ENCODE measurements around the gene ZNF211.
A peak's percentile ranks its signal among the peaks of the same experiment; 100 is the strongest.

The ZNF211 gene

DNA sequence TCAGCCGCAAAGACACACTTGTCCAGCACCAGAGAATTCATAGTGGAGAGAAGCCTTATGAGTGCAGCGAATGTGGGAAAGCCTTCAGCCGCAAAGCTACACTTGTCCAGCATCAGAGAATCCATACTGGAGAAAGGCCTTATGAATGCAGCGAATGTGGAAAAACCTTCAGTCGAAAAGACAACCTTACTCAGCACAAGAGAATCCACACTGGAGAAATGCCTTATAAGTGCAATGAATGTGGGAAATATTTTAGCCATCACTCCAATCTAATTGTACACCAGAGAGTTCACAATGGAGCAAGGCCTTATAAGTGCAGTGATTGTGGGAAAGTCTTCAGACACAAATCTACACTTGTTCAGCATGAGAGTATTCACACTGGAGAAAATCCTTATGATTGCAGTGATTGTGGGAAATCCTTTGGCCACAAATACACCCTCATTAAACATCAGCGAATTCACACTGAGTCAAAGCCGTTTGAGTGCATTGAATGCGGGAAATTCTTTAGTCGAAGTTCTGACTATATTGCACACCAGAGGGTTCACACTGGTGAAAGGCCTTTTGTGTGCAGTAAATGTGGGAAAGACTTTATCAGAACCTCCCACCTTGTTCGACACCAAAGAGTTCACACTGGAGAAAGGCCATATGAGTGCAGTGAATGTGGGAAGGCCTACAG is 12.2 kb upstream of the ZNF211 start:
- no peak for ATAC-seq
- peak; percentile 10; the same call in 1 of the 2 replicates for TF ChIP-seq ZFP30 (CRISPR knock-in tag; IDR thresholded peaks at IDR 0.05)
- TF ChIP-seq CSDC2 (CRISPR knock-in tag; IDR thresholded peaks at IDR 0.05), result no peak

DNA sequence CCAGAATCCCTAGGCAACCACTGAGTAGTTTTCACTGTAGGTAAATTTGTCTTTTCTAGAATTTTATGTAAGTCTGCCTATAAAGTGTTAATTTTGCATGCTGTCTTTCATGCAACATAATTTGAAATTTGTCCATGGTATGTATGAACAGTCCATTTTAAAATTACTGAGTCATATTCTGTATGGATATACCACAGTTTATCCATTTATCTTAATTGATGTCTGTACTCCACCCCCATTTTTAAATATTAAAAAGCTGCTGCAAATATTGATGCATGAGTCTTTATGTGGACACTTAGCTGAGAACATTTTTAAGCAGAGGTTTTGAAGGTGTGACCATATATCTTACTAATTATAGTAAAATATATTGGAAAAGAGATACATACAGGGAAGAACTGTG is 9.9 kb upstream of the ZNF211 start:
- TF ChIP-seq ZNF8 (CRISPR knock-in tag; IDR thresholded peaks at IDR 0.05) (peak; percentile 96), CSDC2 (CRISPR knock-in tag; IDR thresholded peaks at IDR 0.05) (no peak)
- ATAC-seq, result no peak

DNA sequence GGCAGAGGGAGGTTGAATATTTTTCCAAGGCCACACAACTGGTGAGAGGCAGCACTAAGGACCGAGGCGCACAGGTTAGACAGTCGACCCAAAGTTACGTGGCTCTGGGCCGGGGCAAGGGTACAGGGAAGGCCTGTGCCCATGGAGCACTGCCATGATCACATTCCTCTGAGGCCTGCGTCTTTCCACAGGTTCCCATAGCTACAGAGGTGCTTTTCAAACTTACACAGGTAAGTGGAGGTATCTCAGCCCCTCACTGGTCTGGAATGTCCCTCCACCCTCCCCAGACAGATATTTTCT is 814 bp downstream of the ZNF211 start:
- ATAC-seq, result peak; percentile 26
- TF ChIP-seq, protein P1, sequence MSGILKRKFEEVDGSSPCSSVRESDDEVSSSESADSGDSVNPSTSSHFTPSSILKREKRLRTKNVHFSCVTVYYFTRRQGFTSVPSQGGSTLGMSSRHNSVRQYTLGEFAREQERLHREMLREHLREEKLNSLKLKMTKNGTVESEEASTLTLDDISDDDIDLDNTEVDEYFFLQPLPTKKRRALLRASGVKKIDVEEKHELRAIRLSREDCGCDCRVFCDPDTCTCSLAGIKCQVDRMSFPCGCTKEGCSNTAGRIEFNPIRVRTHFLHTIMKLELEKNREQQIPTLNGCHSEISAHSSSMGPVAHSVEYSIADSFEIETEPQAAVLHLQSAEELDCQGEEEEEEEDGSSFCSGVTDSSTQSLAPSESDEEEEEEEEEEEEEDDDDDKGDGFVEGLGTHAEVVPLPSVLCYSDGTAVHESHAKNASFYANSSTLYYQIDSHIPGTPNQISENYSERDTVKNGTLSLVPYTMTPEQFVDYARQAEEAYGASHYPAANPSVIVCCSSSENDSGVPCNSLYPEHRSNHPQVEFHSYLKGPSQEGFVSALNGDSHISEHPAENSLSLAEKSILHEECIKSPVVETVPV (CRISPR knock-in tag; IDR thresholded peaks at IDR 0.05), result no peak
- TF ChIP-seq ZNF8 (CRISPR knock-in tag; IDR thresholded peaks at IDR 0.05) (no peak), ESRRG (CRISPR knock-in tag; IDR thresholded peaks at IDR 0.05) (no peak), RARB (CRISPR knock-in tag; IDR thresholded peaks at IDR 0.05) (no peak), ZNF70 (CRISPR knock-in tag; IDR thresholded peaks at IDR 0.05) (no peak), ISL1 (CRISPR knock-in tag; IDR thresholded peaks at IDR 0.05) (no peak), ZFP3 (CRISPR knock-in tag; IDR thresholded peaks at IDR 0.05) (no peak), ZNF565 (CRISPR knock-in tag; conservative IDR thresholded peaks at IDR 0.05; ENCODE audit: low read depth) (no peak)

DNA sequence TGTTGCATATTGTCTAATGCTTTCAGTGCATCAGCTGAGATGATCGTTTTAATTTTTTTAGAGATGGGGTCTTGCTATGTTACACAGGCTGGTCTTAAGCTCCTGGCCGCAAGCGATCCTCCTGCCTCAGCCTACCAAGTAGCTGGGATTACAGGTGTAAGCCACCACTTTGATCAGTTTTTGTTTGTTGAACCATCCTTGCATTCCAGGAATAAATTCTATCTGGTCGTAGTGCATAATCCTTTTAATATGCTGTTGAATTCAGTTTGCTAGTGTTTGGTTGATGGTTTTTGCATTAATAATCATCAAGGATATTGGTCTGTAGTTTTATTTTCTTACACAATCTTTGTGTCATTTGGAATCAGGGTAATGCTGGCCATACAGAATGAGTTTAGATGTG is 4.4 kb downstream of the ZNF211 start:
- TF ChIP-seq ZC3H10 (CRISPR knock-in tag; IDR thresholded peaks at IDR 0.05) (no peak), RARB (CRISPR knock-in tag; IDR thresholded peaks at IDR 0.05) (no peak), GLIS3 (CRISPR knock-in tag; IDR thresholded peaks at IDR 0.05) (no peak), ISL1 (CRISPR knock-in tag; IDR thresholded peaks at IDR 0.05) (no peak), SNAI2 (CRISPR knock-in tag; IDR thresholded peaks at IDR 0.05) (no peak), TOX (CRISPR knock-in tag; IDR thresholded peaks at IDR 0.05; ENCODE audit: borderline replicate concordance) (no peak), OSR1 (CRISPR knock-in tag; IDR thresholded peaks at IDR 0.05) (no peak), ZFP3 (CRISPR knock-in tag; IDR thresholded peaks at IDR 0.05) (no peak), CSDC2 (CRISPR knock-in tag; IDR thresholded peaks at IDR 0.05) (no peak), ESRRG (CRISPR knock-in tag; IDR thresholded peaks at IDR 0.05) (no peak), PPARA (CRISPR knock-in tag; IDR thresholded peaks at IDR 0.05; ENCODE audit: borderline replicate concordance) (no peak), ZNF8 (CRISPR knock-in tag; IDR thresholded peaks at IDR 0.05) (no peak)
- TF ChIP-seq, protein P2, sequence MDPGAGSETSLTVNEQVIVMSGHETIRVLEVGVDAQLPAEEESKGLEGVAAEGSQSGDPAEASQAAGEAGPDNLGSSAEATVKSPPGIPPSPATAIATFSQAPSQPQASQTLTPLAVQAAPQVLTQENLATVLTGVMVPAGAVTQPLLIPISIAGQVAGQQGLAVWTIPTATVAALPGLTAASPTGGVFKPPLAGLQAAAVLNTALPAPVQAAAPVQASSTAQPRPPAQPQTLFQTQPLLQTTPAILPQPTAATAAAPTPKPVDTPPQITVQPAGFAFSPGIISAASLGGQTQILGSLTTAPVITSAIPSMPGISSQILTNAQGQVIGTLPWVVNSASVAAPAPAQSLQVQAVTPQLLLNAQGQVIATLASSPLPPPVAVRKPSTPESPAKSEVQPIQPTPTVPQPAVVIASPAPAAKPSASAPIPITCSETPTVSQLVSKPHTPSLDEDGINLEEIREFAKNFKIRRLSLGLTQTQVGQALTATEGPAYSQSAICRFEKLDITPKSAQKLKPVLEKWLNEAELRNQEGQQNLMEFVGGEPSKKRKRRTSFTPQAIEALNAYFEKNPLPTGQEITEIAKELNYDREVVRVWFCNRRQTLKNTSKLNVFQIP (CRISPR knock-in tag; IDR thresholded peaks at IDR 0.05; ENCODE audit: borderline replicate concordance, low read depth), result no peak
- TF ChIP-seq, protein P1 (CRISPR knock-in tag; IDR thresholded peaks at IDR 0.05), result no peak
- ATAC-seq, result no peak

DNA sequence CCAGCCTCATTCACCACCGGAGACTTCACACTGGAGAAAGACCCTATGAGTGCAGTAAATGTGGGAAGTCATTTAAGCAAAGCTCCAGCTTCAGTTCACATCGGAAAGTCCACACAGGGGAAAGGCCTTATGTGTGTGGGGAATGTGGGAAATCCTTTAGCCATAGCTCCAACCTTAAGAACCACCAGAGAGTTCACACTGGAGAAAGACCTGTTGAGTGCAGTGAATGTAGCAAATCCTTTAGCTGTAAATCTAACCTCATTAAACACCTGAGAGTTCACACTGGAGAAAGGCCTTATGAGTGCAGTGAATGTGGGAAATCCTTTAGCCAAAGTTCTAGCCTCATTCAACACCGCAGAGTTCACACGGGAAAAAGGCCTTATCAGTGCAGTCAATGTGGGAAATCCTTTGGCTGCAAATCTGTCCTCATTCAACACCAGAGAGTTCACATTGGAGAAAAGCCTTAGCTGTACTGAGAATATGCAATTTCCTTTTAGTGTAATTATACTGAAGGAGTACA is 8.8 kb downstream of the ZNF211 start:
- TF ChIP-seq ZNF565 (CRISPR knock-in tag; conservative IDR thresholded peaks at IDR 0.05; ENCODE audit: low read depth), result no peak
- TF ChIP-seq, protein P3, sequence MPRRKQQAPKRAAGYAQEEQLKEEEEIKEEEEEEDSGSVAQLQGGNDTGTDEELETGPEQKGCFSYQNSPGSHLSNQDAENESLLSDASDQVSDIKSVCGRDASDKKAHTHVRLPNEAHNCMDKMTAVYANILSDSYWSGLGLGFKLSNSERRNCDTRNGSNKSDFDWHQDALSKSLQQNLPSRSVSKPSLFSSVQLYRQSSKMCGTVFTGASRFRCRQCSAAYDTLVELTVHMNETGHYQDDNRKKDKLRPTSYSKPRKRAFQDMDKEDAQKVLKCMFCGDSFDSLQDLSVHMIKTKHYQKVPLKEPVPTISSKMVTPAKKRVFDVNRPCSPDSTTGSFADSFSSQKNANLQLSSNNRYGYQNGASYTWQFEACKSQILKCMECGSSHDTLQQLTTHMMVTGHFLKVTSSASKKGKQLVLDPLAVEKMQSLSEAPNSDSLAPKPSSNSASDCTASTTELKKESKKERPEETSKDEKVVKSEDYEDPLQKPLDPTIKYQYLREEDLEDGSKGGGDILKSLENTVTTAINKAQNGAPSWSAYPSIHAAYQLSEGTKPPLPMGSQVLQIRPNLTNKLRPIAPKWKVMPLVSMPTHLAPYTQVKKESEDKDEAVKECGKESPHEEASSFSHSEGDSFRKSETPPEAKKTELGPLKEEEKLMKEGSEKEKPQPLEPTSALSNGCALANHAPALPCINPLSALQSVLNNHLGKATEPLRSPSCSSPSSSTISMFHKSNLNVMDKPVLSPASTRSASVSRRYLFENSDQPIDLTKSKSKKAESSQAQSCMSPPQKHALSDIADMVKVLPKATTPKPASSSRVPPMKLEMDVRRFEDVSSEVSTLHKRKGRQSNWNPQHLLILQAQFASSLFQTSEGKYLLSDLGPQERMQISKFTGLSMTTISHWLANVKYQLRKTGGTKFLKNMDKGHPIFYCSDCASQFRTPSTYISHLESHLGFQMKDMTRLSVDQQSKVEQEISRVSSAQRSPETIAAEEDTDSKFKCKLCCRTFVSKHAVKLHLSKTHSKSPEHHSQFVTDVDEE (CRISPR knock-in tag; IDR thresholded peaks at IDR 0.05), result no peak
- no peak for TF ChIP-seq GLIS3 (CRISPR knock-in tag; IDR thresholded peaks at IDR 0.05)
- TF ChIP-seq, protein P2 (CRISPR knock-in tag; IDR thresholded peaks at IDR 0.05; ENCODE audit: borderline replicate concordance, low read depth), result no peak
- TF ChIP-seq, protein P4, sequence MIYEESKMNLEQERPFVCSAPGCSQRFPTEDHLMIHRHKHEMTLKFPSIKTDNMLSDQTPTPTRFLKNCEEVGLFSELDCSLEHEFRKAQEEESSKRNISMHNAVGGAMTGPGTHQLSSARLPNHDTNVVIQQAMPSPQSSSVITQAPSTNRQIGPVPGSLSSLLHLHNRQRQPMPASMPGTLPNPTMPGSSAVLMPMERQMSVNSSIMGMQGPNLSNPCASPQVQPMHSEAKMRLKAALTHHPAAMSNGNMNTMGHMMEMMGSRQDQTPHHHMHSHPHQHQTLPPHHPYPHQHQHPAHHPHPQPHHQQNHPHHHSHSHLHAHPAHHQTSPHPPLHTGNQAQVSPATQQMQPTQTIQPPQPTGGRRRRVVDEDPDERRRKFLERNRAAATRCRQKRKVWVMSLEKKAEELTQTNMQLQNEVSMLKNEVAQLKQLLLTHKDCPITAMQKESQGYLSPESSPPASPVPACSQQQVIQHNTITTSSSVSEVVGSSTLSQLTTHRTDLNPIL (CRISPR knock-in tag; IDR thresholded peaks at IDR 0.05; ENCODE audit: low read depth), result no peak
- no peak for TF ChIP-seq ISL1 (CRISPR knock-in tag; IDR thresholded peaks at IDR 0.05)
- no peak for TF ChIP-seq CSDC2 (CRISPR knock-in tag; IDR thresholded peaks at IDR 0.05)
- no peak for TF ChIP-seq TCF4 (CRISPR knock-in tag; IDR thresholded peaks at IDR 0.05; ENCODE audit: borderline replicate concordance)

More for the DNA sequence above, 8.8 kb downstream of the ZNF211 start:
- ATAC-seq, result no peak
